ENCODE results near the gene RNF25.

Gene RNF25

DNA sequence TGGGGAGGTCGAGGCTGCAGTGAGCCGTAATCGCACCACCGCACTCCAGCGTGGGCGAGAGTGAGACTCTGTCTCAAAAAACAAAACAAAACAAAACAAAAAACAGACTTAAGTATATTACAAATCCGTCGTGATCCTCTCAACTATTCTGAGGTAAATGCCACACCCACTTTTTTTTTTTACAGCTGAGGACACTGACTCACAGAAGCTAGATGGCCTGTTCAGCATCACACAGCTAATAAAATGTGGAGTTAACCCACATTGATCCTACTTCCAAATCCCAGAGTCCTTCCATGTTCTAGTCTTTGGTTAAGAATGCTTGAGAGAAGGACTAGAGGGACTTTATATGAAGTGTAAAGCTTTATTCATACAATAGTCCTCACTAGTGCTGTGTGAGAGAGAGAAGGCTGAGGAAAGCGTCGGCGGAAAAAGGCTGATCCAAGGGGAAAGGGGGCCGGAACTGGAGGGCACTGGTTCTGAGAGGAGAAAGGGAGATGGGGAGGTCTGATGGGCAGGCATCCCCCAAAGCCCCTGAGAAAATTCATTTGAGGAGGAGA is 627 bp downstream of the RNF25 start:
- DNase-seq: no peak

DNA sequence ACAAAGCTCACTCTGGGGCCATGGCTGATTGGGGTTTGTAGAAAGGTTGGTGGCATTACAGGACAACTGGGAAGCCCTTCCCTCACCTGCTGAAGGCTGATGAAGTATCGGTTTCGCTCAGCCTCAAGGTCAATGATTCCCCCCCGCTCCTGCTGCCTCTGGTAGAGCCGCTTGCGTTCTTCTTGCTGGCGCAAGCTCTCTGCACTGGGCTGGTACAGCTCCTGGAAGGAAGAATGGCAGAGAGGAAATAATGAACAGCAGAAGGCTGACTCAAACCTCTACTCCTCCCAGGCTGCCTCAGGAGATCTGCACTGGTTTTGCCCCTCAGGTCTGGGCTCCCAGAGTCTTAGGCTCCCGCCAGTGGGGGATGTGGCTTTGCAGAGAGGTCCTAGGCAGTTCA is 7.1 kb downstream of the RNF25 start:
- no peak for DNase-seq

DNA sequence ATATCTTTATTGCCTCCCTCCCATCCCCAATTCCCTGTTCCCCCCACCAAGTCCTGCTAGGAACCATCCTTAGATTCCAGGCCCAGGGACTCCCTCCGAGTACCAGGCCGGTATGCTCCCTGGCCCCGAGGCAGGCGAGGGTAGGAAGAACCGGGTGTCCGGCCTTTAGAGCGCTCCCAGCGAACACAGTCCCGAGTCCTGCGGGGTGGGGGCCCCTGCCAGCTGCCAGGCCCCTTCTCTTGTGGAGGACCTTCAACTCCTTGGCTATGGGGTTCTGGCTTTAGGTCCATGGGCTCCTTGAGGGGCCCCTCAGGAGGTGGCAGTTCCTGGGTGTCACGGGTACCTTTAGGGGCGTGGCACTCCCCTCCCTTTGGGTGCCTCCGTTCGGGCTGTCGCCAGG is 7.9 kb downstream of the RNF25 start:
- no peak for DNase-seq

DNA sequence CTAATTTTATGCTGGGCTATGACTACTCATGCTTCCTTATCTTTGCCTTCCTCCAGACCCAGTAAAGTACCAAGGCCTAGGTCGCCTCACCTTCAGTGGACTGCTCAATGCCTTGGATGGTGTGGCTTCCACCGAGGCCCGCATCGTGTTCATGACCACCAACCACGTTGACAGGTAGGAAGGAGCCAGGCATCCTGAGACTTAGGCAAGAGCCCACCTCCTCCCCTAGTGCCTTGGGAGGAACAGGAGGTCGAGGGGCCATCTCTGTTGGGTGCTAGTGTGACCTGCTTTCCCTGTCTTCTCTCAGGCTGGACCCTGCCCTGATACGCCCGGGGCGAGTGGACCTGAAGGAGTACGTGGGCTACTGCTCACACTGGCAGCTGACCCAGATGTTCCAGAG is 9.0 kb downstream of the RNF25 start:
- no peak for DNase-seq

DNA sequence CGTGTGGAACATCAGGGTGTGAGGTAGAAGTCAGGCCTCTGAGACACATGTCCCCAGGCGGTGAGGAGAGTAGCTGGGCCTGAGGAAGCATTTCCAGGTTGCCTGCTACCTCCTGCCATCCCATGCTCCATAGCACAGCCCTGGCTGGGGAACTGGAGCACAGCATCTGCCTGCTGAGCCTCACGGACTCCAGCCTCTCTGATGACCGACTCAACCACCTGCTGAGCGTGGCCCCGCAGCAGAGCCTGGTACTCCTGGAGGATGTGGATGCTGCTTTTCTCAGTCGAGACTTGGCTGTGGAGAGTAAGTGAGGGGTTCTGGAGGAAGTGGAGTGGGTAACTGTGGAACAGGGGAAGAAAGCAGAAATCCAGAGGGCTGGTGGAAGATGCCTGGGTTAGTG is 9.4 kb downstream of the RNF25 start:
- DNase-seq: no peak

DNA sequence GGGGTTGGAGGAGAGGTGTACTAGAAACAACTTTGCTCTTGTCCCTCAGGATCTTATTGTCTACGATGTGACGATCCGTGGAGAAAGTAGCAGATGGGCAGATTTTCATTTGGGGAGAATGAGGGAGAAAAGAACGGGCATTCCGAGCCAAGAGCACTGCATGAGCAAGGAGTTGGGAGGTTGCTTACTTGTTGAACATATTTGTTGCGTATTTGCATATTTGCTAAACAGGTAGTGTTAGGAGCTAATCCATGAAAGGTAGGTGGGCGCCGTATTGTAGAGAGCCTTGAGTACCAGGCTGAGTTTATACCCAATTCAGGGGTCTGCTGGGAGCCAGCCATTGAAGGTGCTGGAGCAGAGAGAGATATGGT is 11.8 kb downstream of the RNF25 start:
- DNase-seq: no peak

DNA sequence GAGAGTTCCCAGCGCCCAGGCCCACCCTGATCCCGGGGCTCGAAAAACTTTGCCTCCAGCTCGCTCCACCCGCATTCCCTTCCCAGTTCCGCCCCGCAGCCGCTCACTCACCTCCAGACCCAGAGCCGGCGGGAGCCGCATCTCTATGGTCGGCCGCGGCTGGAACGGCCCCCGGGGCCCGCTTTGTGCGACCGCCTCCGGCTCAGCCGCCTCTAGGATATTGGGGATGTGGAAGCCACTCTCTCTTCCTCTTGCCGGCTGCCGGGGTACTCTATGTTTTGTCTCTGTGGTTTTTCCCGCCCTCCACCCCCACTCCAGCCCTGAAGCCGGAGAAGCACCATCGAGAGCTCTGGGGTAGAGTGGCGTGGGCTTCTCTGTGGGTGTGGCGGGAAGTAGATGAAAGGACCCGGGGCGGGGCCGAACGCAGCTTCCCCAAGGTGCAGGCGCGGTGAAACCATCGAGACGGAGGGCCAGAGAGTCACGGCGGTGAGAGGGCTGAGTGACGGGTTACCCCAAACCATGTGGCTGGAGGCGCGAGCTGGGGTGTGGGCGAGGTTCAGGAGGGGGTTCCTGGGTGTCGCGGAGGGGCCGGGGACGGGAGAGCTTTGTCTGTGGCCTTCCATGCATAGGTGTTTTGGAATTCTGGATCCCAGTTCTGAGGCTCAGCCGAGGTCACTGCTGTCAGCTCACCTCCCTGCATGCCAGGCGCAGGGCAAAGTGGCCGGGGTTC is 12.4 kb downstream of the RNF25 start, which contains the start of the genes BCS1L and ZNF142:
Gene BCS1L (plus strand): TSS at position 426 of the 730 bp plus-strand sequence. CDS start 1,305 bp downstream, outside the sequence.
Gene ZNF142 (minus strand): TSS at position 366 of the 730 bp plus-strand sequence. CDS start 3,194 bp downstream, outside the sequence.
- DNase-seq: peak; percentile 80

DNA sequence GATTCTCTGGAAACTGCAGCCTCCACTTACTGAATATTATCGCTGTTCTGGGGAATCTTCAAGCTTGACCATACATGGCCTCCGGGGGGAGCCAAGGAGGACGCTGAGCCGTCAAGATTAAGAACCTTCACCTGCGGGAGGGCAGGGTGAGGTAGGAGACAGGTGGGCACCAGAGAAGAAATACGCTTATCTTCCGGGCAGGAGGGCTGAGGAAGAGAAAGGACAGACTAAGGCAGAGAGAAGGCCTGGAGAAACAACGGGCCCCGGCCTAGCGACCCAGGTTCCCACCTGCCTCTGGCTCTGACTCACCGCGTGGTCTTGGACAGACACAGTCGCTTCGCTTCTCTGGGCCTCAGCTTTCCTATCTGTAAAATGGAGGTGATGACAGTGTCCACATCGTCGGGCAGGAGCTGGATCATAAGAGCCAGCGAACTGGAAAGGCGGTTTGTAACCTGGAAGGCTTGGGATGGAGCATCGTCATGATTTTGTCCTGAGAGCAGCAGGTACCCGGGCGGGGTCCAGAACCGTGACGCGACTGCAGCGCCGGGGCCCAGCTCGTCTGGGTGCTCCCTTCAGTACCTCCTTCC is 13.0 kb downstream of the RNF25 start:
- DNase-seq: peak; percentile 47

DNA sequence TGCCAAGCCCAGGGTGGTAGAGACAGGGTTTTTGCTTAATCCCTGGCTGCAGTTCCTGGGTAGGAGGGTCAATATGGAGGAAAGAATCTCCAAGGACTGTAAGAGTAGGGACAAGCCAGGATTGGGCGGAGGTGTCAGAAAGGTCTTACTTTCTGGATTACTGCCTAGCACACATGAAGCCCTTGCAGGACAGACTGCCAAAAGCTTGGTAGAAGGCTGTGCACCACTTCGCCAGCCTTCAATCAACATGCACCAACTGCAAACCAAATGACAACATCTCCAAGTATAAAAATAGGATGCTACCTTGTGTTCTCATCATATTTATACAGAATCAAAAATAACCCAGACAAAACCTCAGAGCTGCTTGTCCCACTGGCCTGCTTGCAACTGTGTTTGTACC is 16.1 kb downstream of the RNF25 start:
- DNase-seq: no peak

DNA sequence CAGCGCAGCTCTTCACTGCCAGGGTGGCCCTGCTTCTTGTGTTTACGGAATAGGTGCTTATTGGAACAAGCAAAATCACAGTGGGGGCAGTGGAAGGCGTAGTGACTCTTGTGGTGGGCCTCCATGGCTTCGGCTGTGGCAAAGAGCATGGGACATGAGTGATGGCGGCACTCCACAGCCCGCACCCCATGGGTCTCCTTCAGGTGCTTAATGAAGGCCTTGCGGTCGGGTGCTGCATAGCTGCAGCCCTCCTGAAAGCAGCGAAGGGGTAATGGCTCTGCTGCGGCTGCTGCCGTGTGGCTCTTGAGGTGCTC is 23.1 kb downstream of the RNF25 start:
- DNase-seq: no peak

DNA sequence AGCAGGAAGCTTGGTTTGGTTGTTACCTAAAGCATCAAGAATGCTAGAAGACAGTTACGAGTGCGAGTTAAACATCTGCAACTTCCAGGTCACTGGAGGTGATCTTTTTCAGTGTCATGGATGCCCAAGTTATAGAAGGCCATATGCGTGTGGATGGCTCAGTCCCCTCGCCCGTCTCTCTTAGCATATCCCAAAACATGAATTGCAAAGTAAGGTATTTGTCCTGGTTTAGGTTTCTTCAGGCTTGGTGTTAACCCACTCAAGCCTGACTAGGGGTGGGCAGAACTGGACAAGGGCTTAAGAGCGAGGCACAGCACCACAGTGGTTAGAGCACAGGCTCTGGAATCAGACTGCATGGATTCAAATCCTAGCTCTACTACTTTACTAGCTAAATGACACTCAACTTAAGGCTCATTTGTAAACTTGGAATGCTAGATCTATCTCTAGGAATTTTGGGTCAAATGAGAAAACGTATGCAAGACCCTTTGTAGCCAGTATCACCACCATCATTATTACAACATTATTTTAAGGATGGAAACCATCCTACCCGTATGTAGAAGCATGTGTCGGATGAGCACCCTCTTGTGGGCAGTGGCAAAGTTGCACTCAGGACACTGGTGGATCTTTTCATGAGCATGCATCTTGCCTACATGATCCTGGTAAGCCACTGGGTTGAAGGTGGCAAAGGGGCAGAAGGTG is 23.6 kb downstream of the RNF25 start:
- peak; percentile 48 for DNase-seq

DNA sequence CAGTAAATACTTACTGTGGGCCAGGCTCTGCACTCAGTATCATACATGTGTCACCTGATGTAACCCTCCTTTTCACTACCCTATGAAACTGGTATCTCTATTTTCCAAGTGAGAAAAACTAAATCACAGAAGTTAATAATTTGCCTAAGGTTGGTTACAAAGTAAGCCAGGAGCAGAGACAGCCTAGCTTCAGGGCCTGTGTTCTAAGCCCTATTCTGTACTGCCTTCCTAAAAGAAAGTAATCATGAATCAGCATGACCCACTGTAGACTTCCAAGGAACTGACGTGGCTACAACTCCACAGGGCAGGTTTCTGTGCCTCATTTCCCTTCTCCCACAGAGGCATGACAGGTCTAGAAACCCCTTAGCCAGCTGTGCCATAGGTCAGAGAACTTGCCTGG is 26.7 kb downstream of the RNF25 start:
- no peak for DNase-seq

DNA sequence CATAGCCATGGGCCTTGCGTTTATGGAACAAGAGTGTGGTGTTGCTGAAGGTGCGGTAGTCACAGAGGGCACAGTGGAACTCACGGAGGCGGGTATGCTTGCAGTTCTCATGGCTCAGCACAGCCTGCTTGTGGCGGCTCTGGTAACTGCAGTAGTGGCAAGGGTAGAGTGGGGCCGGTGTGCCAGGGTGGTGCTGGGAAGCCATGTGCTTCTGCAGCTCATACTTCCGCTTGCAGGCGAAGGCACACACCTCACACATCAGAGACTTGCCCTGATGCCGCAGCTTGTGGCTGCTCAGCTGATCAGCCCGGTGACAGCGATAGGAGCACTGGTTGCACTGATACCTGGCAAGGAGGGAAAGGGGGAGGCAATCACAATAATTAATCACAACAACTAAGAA is 27.1 kb downstream of the RNF25 start:
- no peak for DNase-seq

DNA sequence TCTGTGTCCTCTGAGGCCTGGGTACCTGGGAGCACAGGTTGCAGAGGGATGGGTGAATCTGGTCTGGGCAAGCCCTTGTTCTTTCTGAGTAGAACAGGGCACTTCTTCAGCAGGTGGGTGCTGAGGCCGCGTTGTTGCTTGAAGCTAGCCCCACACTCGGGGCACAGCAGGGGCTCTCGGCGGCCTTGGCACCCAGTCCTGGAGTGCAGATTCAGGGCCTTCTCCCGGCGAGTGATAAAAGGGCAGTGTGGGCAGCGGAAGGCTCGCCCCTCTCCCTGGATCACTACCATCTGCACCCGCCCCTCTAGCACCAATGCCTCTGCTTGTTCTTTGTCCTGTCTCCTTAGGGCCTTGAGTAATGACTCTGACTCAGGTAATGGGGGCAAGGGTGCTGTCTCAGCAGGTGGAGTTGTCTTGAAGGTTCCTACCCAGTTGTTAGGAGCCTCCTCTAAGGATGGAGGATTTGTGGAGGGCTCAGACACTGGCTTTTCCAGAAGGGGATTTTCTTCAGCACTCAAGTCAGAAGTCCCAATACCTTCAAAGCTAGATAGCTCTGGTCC is 28.0 kb downstream of the RNF25 start:
- DNase-seq: no peak

DNA sequence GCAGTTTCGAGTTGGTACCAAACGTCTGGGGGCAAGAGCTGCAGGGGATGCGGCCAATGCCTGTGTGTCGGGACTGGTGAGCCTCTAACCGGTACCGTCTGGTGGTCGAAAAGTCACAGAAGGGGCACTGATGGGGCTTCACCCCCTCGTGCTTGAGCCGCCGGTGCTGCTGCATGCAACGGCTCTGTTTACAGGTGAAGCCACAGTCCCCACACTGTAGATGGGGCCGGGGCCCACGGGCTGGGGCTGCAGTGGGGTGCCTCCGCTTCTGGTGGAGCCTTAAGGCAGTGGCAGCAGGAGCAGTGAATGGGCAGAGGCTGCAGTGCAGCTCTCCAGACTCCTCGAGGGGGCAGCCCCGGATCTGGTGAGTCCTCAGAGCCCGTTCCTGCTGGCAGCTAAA is 29.0 kb downstream of the RNF25 start:
- no peak for DNase-seq

DNA sequence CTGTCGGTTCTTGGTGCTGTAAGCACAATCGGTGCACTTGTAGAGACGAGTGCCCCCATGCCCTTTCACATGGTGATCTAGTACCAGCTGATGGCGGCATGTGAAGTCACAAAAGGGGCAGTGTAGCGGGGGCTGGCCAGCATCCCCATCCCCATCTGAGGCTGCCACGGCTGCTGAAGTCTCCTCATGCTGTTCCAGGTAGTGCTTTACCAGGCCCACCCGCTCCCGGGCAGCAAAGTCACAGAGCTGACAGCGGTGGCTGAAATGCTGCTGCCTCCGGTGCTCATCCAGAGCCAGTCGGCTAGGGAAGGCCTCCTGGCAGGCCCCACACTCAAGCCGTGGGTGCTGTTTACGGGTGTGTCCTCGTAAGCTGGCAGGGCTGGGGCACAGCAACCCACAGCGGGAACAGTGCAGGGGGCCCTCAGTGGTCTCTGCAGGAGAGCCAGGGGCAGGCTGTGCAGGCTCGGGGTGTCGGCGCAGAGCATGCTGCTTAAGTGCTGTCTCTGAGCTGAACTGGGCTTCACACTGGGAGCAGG is 29.6 kb downstream of the RNF25 start:
- no peak for DNase-seq

DNA sequence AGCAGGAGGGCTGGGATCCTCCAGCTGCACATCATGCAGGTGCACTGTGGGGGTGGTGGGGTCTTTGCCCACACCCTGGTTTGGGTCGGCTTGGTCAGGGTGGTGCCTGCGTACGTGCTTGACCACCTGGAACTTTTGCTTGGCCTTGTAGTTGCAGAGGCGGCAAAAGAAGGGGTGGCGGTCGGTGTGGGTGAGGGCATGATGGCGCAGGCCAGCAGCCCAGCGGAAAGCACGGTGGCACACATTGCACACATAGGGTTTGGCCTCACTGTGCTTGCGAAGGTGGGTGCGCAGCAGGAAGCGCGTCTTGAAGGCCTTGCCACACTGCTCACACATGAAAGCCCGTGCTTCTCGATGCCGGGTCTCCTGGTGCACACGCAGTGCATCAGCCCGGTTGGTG is 33.4 kb downstream of the RNF25 start:
- no peak for DNase-seq

DNA sequence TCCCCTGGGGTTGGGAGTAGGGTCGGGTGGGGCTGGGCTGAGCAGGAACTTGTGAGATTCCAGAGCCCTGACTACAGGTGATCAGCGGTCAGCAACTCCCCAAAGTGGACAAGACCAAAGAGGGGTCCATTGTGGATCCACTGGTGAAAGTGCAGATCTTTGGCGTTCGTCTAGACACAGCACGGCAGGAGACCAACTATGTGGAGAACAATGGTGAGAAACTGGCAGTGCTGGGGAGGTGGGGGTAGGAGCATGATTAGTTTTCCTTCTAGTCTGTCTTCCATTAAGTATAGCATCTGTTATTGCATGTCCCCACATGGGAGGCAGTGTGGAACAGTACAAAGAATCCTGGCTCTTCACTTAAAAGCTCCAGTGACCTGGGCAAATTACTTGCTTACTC is 36.1 kb downstream of the RNF25 start:
- no peak for DNase-seq

DNA sequence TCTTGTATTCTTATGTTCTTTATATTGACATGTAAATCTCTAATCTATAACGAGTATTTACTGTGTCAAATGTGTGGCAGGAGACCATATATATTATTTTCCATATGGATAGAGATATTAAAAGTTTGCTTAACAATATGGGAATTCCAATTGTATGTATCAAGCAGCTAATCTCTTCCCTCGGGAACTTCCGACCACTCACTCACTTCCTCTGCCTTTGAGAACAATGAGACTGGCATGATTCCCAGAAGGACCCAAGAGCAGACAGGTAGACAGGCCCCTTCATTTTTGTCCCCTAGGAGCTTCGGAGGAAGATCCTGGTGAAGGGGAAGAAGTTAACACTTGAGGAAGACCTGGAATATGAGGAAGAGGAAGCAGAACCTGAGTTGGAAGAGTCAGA is 40.0 kb downstream of the RNF25 start:
- peak; percentile 61 for DNase-seq

DNA sequence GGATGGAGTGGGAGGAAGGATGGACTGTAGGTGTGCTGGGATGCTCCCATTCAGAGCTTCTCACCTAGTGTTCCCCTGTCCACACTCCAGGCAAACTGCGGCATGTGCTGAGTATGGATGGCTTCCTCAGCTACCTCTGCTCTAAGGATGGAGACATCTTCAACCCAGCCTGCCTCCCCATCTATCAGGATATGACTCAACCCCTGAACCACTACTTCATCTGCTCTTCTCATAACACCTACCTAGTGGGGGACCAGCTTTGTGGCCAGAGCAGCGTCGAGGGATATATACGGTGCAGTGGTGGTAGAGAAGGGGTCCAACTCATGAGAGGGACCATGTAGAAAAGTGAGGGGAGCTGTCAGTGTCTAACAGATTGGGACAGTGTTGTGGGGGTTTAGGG is 43.9 kb downstream of the RNF25 start:
- no peak for DNase-seq

DNA sequence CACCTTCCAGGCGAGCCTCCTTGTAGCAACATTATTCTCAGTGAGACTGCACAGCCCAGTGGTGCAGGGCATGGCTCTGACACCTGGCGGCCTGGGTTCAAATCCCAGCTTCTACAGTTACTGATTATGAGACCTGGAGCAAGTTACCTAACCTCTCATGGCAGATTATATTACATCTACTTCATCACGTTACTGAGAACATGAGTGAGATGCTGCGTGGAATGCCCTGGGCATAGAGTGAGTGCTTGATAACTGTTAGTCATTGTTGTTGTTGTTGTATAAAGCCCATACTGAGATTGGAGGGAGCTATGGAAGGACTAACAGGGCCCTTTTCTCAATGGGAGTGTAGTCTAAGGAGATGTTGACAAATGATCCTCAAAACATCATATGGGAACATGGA is 45.4 kb downstream of the RNF25 start:
- DNase-seq: no peak

DNA sequence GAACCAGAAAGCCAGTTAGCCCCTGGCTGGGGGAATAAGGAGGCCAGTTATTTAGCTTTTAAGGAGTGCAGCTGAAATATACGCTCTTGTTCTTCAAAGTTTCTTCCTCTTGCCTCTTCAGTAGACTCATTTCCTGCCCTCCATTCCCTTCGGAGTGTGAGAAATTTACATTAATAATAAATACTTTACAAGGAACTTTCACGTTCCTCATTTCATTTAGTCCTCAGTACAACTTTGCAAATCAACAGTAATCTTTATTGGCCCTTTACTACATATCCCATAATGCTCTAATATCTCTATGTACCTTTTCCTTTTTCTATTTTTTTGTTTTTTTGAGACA is 48.5 kb downstream of the RNF25 start:
- DNase-seq: no peak

DNA sequence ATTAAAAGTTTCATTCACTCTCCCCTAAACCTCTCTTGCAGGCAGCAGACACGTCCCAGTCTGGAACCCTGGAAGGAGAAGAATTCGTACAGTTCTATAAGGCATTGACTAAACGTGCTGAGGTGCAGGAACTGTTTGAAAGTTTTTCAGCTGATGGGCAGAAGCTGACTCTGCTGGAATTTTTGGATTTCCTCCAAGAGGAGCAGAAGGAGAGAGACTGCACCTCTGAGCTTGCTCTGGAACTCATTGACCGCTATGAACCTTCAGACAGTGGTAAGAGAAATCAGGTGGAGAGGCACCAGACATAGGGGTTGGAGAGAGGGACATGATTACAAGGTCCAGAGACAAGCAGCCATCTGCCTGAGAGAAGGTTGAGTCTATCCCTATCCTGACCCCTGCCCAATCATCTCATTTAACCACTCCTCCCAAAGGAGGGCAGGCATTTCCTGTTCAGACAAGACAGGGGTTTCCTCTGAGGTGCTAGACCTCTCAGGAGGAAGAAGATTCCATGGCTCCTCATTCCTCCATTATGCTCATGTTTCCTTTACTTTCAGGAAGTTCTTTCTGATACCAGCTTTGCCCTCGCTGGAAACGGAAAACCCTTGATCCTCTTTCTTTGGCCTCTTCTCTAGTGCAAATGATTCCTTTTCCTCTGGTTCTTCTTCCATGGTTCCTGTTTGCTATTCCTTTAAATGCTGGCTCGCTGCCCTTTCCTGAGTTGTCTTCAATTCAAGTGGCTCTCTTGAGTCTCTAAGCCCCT is 49.0 kb downstream of the RNF25 start:
- DNase-seq: no peak

Data from 8988T (cell line).